ENCODE results near the gene HTD2.

HTD2 gene

DNA sequence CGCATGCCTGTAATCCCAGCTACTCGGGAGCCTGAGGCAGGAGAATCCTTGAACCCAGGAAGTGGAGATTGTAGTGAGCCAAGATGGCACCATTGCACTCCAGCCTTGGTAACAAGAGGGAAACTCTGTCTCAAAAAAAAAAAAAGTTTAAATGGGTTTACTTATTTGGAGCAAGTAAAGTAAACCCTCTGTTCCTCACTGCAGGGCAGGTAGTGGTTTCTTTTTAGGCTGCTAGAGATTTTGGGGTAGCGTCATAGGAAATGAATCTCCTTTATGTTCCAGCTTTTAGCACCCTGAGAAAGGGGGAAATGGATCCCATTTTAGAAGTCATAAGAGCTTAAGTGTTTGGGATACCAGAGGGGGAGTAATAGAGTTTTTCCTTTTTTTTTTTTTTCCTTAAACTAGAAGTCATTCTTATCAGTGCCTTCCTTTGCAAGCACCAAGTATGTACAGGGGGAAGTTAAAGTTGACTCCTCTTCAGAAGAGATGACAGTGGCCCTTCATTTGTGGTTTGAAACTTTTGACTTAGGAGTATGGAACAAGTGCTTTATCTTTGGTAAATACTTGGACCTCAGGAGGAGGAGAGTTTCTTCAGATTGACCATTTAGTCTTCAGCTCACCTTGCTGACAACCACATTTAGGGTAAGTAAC lies 34.4 kb downstream of the HTD2 start:
- no peak for DNase-seq (ENCODE audit: low spot score)
- TF ChIP-seq, protein P1, sequence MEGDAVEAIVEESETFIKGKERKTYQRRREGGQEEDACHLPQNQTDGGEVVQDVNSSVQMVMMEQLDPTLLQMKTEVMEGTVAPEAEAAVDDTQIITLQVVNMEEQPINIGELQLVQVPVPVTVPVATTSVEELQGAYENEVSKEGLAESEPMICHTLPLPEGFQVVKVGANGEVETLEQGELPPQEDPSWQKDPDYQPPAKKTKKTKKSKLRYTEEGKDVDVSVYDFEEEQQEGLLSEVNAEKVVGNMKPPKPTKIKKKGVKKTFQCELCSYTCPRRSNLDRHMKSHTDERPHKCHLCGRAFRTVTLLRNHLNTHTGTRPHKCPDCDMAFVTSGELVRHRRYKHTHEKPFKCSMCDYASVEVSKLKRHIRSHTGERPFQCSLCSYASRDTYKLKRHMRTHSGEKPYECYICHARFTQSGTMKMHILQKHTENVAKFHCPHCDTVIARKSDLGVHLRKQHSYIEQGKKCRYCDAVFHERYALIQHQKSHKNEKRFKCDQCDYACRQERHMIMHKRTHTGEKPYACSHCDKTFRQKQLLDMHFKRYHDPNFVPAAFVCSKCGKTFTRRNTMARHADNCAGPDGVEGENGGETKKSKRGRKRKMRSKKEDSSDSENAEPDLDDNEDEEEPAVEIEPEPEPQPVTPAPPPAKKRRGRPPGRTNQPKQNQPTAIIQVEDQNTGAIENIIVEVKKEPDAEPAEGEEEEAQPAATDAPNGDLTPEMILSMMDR (IDR thresholded peaks at IDR 0.05; ENCODE audit: poor library complexity, severe bottlenecking), result no peak

DNA sequence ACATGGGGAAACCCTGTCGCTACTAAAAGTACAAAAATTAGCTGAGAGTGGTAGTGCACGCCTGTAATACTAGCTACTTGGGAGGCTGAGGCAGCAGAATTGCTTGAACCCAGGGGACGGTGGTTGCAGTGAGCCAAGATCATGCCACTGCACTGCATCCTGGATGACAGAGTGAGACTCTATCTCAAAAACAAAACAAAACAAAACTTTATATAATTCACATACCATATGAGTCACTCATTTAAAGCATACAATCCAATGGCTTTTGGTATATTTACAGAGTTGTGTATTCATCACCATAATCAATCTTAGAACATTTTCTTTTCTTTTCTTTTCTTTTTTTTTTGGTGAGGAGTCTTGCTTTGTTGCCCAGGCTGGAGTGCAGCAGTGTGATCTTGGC lies 35.1 kb downstream of the HTD2 start:
- ATAC-seq (ENCODE audit: low read depth) (no peak), DNase-seq (ENCODE audit: low spot score) (no peak)
- TF ChIP-seq, protein P1 (IDR thresholded peaks at IDR 0.05; ENCODE audit: poor library complexity, severe bottlenecking), result no peak
- H3K9me3 ChIP-seq (ENCODE audit: severe bottlenecking), result no peaks in the 10 kb centered on the region
- H3K36me3 ChIP-seq (ENCODE audit: low read depth), result no peaks in the 10 kb centered on the region
- H3K27me3 ChIP-seq (ENCODE audit: insufficient read depth, poor library complexity, severe bottlenecking), result no peaks in the 10 kb centered on the region
- H3K4me3 ChIP-seq (ENCODE audit: severe bottlenecking), result no peak overlapping the region
- H3K4me1 ChIP-seq (ENCODE audit: insufficient read depth, poor library complexity, severe bottlenecking), result no peaks in the 10 kb centered on the region
- H3K27ac ChIP-seq (ENCODE audit: poor library complexity, severe bottlenecking), result no peak overlapping the region

More for the DNA sequence above, 34.4 kb downstream of the HTD2 start:
- Histone ChIP-seq H3K4me3 (ENCODE audit: severe bottlenecking) (no peak overlapping the region), H3K27ac (ENCODE audit: poor library complexity, severe bottlenecking) (no peak overlapping the region), H3K36me3 (ENCODE audit: low read depth) (no peaks in the 10 kb centered on the region), H3K4me1 (ENCODE audit: insufficient read depth, poor library complexity, severe bottlenecking) (peaks cover under 1% of the 10 kb centered on the region), H3K27me3 (ENCODE audit: insufficient read depth, poor library complexity, severe bottlenecking) (no peaks in the 10 kb centered on the region), H3K9me3 (ENCODE audit: severe bottlenecking) (no peaks in the 10 kb centered on the region)
- no peak for ATAC-seq (ENCODE audit: low read depth)

DNA sequence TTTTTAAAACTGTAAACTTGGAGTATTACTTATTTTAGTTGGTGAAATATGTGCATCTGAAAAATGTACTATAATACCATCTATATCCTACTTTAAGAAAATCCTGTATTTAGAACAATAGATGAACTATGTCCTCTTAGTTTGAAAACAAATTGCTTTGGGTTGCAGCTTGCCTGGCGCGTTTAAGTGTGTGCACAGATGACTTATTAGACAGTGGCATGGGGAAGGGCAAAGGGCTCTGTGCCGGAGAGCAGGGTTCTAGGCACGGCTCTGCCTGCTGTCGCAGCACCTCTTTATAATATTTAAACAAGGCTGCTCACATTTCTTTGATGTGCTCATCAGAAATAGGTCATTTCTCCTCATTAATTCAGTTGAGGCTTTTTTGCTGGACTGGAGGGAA lies 36.4 kb downstream of the HTD2 start:
- no peak overlapping the region for H3K4me3 ChIP-seq (ENCODE audit: severe bottlenecking)
- no peak overlapping the region for H3K27ac ChIP-seq (ENCODE audit: poor library complexity, severe bottlenecking)

DNA sequence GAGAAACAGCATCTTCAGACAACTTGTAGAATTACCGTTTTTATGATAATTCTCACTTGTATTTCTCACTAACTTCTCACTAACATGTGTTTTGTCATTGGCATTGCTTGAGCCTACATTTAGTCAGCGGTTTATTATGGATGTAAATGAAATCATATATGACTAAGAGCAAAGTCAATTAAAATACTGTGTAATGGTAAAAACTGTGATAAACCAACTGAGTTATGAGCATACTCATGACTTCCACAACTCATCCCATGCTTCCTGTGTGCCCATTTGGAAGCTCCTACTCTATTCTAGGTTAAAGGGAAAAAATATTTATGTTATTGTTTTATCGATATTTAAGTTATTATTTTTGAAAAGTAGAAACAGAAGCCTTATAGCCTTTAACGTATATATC lies 39.1 kb downstream of the HTD2 start:
- Histone ChIP-seq H3K4me1 (ENCODE audit: insufficient read depth, poor library complexity, severe bottlenecking) (no peaks in the 10 kb centered on the region), H3K27me3 (ENCODE audit: insufficient read depth, poor library complexity, severe bottlenecking) (no peaks in the 10 kb centered on the region), H3K27ac (ENCODE audit: poor library complexity, severe bottlenecking) (no peak overlapping the region), H3K4me3 (ENCODE audit: severe bottlenecking) (no peak overlapping the region), H3K9me3 (ENCODE audit: severe bottlenecking) (no peaks in the 10 kb centered on the region), H3K36me3 (ENCODE audit: low read depth) (no peaks in the 10 kb centered on the region)
- TF ChIP-seq, protein P1 (IDR thresholded peaks at IDR 0.05; ENCODE audit: poor library complexity, severe bottlenecking), result no peak
- DNase-seq (ENCODE audit: low spot score), result no peak
- no peak for ATAC-seq (ENCODE audit: low read depth)

More for the DNA sequence above, 36.4 kb downstream of the HTD2 start:
- Histone ChIP-seq H3K9me3 (ENCODE audit: severe bottlenecking) (no peaks in the 10 kb centered on the region), H3K4me1 (ENCODE audit: insufficient read depth, poor library complexity, severe bottlenecking) (no peaks in the 10 kb centered on the region), H3K36me3 (ENCODE audit: low read depth) (no peaks in the 10 kb centered on the region), H3K27me3 (ENCODE audit: insufficient read depth, poor library complexity, severe bottlenecking) (no peaks in the 10 kb centered on the region)
- ATAC-seq (ENCODE audit: low read depth) (no peak), DNase-seq (ENCODE audit: low spot score) (no peak)
- TF ChIP-seq, protein P1 (IDR thresholded peaks at IDR 0.05; ENCODE audit: poor library complexity, severe bottlenecking), result no peak

DNA sequence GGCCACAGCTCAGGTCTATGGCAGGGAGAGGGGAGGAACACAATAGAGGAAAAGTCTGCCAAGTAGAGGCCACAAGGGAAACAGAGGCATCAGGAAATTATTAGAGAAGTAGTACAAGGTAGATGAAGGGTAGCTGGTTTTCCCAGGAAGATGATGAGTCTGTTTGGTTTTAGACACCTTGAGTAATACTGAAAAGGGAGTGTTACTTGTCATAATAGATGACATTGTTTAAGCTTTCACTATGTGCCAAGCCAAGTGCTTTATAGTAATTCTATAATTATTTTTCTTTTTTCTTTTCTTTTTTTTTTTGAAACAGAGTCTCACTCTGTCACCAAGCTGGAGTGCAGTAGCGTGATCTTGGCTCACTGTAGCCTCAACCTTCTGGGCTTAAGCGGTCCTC lies 40.0 kb downstream of the HTD2 start:
- TF ChIP-seq, protein P1 (IDR thresholded peaks at IDR 0.05; ENCODE audit: poor library complexity, severe bottlenecking), result no peak
- no peaks in the 10 kb centered on the region for H3K9me3 ChIP-seq (ENCODE audit: severe bottlenecking)
- DNase-seq (ENCODE audit: low spot score) (no peak), ATAC-seq (ENCODE audit: low read depth) (no peak)
- H3K4me3 ChIP-seq (ENCODE audit: severe bottlenecking), result no peak overlapping the region
- H3K36me3 ChIP-seq (ENCODE audit: low read depth), result no peaks in the 10 kb centered on the region
- H3K4me1 ChIP-seq (ENCODE audit: insufficient read depth, poor library complexity, severe bottlenecking), result no peaks in the 10 kb centered on the region
- H3K27ac ChIP-seq (ENCODE audit: poor library complexity, severe bottlenecking), result no peak overlapping the region
- H3K27me3 ChIP-seq (ENCODE audit: insufficient read depth, poor library complexity, severe bottlenecking), result no peaks in the 10 kb centered on the region
